GM10266 (cell line): ENCODE results near the gene ANKRD34A.
A peak's percentile ranks its signal among the peaks of the same experiment; 100 is the strongest.

Experiments
- DNase-seq: peaks from one replicate; pipeline ENCODE4 v3.0.0; 2012; ENCODE audit errors: extremely low spot score
- TF ChIP-seq, protein P1 (sequence below): IDR thresholded peaks from 2 replicates; pipeline ENCODE4 v1.5.1; 2012; ENCODE audit warnings: mild to moderate bottlenecking, low read depth; ENCODE audit not compliant: control insufficient read depth, insufficient read depth; ENCODE audit errors: missing control alignments

The ANKRD34A gene

DNA sequence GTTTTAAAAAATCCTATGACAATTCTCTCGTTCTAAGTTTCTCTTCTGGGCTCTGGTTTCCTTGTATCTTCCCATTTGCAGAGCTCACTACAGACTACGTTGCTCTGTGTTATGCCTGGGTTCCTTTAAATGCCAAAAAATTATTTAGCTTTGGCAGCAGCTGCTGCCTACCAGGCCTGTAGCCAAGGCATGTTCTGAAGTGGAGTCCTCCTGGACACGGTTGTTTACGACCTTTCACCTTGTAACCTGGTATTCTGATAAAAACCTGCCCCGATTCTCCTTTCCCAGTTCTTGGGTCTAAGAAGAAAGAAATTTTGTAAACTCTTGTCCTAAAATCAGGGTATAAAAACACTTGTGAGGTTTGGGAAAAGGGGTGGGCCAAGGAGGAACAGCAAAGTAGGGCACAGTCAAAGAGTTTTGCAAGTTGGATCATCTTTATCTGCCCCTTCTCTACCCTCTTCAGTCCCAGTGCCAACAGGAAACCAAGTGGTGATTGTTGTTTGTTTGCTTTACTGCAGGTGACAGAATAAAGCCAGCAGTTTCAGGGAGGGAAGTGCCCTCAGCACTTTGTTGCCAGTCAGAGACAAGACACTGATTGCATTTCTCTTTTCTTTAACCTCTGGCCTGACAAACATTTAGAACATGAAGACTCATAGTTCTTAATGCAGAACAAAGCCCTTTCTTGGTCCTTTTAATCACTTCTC lies 35.1 kb upstream of the ANKRD34A start:
- DNase-seq, result no peak
- TF ChIP-seq, protein P1, sequence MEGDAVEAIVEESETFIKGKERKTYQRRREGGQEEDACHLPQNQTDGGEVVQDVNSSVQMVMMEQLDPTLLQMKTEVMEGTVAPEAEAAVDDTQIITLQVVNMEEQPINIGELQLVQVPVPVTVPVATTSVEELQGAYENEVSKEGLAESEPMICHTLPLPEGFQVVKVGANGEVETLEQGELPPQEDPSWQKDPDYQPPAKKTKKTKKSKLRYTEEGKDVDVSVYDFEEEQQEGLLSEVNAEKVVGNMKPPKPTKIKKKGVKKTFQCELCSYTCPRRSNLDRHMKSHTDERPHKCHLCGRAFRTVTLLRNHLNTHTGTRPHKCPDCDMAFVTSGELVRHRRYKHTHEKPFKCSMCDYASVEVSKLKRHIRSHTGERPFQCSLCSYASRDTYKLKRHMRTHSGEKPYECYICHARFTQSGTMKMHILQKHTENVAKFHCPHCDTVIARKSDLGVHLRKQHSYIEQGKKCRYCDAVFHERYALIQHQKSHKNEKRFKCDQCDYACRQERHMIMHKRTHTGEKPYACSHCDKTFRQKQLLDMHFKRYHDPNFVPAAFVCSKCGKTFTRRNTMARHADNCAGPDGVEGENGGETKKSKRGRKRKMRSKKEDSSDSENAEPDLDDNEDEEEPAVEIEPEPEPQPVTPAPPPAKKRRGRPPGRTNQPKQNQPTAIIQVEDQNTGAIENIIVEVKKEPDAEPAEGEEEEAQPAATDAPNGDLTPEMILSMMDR, result no peak

DNA sequence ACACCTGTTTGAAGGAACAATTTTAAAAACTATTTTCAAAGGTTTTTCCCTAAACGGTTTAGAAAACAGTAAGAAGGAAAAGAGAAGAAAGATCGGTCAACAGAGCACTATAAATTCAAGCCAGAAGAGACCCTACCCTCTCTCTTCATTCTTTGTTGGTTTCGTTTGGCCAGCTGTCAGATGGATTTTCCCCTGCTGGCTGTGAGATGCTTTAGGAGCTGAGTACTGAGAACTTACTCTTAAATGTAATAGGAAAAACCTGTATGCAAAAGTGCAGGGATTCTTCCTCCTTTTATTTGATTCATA lies 33.3 kb upstream of the ANKRD34A start:
- DNase-seq, result no peak
- TF ChIP-seq, protein P1, result no peak

DNA sequence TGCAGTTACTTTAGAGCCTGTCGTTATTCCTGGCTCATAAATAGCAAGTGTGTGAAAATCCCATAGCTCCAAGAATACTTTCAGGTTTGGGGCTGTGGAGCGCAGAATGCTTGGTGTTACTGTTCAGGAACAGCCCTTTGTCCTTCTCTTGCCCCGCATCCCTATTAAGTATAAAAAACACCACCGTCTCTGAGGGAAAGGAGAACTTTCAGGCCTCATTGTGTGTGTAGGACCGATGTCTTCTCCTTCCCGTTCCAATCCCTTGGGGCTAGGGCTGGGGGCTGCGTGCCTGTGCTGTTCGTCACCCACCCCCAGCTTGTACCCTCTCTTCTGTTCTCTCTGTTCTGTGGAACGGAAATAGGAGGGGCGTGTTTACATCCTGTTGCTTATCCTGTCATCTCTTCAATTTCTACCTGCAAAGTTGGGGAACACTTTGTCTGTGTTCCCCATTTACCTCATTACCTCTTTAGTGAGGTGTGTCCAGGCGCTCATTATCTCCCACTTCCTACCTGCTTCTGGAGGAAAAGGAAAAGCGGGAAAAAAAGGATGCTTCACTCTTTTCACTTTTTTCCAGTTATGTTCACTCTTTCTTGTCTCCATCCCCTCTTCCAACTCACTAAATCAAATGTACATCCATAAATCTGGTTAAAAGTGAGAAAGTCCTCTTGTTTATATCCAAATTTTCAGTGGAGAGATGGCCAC lies 32.8 kb upstream of the ANKRD34A start:
- TF ChIP-seq, protein P1, result no peak
- DNase-seq, result no peak

DNA sequence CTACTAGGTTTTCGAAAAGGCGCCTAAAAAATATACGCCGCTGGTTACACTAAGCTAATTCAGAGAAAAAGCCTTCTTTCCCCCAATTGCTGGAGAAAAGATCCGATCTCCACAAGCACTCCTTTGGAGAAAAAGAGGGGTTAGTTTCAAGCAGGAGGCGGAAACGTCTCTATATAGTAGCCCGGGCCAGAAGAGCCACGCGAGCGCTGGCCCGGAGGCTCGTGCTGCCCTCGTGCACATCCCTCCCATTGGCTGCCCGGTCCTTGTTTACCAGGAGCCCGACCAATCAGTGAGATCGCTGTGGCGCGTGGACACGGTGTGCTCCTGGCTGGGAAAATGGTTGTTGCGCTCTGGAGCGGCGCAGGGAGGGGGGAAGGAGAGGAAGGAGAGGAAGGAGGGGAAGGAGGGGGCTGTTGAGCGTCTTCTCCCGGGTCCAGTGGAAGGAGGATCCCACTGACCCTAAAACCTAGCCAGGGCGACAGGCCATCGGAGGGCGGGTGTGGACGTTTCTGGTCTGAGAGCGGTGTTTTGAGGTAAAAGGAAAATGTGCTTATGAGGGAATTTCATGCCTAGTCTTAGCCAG lies 32.1 kb upstream of the ANKRD34A start, which contains the start of gene TXNIP:
TXNIP (minus strand) TSS at position 147 of the 583 bp plus-strand sequence. CDS start 313 bp downstream, outside the sequence.
- peak; percentile 94 for DNase-seq
- TF ChIP-seq, protein P1, result no peak

DNA sequence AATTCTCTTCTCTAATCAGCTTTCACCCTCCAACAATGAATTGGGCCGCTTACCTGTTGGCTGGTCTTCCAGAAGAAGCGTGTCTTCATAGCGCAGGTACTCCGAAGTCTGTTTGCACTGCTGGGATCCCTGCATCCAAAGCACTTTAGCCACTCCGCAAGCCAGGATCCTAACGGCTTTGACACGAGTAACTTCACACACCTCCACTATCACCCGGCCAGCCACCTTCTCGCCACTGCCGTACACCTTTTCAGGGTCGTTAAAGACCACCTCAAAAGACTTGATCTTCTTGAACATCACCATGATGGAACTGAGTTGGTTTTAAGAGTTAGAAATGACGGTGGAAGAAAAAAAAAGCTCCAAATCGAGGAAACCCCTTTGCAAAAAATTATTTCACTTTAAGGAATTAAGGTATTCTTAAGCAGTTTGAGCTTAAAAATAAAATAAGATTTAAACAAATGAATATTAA lies 31.6 kb upstream of the ANKRD34A start:
- TF ChIP-seq, protein P1, result no peak
- DNase-seq, result no peak

DNA sequence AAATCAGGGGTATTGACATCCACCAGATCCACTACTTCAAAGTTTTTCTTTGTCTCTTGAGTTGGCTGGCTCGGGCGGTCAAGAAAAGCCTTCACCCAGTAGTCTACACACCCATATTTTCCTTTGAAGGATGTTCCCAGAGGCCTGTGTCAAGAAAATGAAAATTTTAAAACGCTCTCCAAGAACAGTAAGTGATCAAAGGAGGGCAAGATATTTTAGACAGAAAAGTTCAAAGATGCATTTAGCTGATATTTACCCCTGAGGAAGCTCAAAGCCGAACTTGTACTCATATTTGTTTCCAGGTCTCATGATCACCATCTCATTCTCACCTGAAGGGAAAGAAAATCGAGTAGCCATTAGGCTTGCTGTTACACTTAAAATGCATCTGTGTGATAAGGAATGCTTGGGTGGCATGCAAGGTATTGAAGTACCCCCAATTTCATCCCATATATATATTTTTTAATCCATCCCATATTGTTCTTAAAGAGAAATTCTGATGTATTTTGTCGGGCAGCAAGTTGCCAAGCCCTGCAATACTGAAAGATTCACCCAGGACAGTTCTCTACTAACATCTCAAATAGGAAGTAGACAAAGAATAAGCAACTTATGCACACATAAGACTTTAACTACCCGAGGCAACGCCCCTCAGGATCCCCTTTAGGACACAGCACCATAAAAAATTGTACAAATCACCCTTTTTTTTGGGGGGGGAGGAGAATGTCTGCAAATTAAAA lies 30.9 kb upstream of the ANKRD34A start:
- TF ChIP-seq, protein P1, result no peak
- DNase-seq, result no peak
